Activated gamma-delta T cell treated with anti-CD3 and anti-CD28 coated beads, Interleukin-2, amount 50 U/mL, for 16 hours (primary cell): ENCODE results near the gene RACK1.

Experiments
- DNase-seq: peaks from one replicate; pipeline ENCODE4 v3.0.0-alpha.2; 2020; ENCODE audit warnings: low read depth

The RACK1 gene

GRCh38 chr5:181233801-181234454 is 9.8 kb downstream of the RACK1 start:
- DNase-seq: no peak

GRCh38 chr5:181233088-181233800 is 10.5 kb downstream of the RACK1 start:
- DNase-seq: no peak

GRCh38 chr5:181232593-181232992 is 11.1 kb downstream of the RACK1 start:
- no peak for DNase-seq

GRCh38 chr5:181231432-181231831 is 12.3 kb downstream of the RACK1 start:
- DNase-seq: no peak

GRCh38 chr5:181230551-181230950 is 13.2 kb downstream of the RACK1 start:
- DNase-seq: no peak

- no peak for DNase-seq
Measured at GRCh38 chr5:181229996-181230395, 13.7 kb downstream of the RACK1 start.

- DNase-seq: no peak
Measured at GRCh38 chr5:181224390-181225229, 19.1 kb downstream of the RACK1 start.

GRCh38 chr5:181223729-181224389 is 19.8 kb downstream of the RACK1 start:
- no peak for DNase-seq

- DNase-seq: peak; percentile 98
Measured at GRCh38 chr5:181223058-181223728, 20.5 kb downstream of the RACK1 start, which contains the start of gene TRIM41. TRIM41 (plus strand) TSS chr5:181223281; CDS start chr5:181224000, 719 bp downstream.

- no peak for DNase-seq
Measured at GRCh38 chr5:181222630-181223057, 21.1 kb downstream of the RACK1 start.

GRCh38 chr5:181221792-181222629 is 21.7 kb downstream of the RACK1 start:
- peak; percentile 95 for DNase-seq

GRCh38 chr5:181221105-181221791 is 22.5 kb downstream of the RACK1 start:
- DNase-seq: no peak

- DNase-seq: no peak
Measured at GRCh38 chr5:181220178-181220515, 23.6 kb downstream of the RACK1 start.

GRCh38 chr5:181219262-181220177 is 24.2 kb downstream of the RACK1 start:
- DNase-seq: no peak

GRCh38 chr5:181218795-181219124 is 24.9 kb downstream of the RACK1 start:
- DNase-seq: no peak

GRCh38 chr5:181217803-181218062 is 26.0 kb downstream of the RACK1 start:
- no peak for DNase-seq

- DNase-seq: no peak
Measured at GRCh38 chr5:181217111-181217802, 26.4 kb downstream of the RACK1 start.

GRCh38 chr5:181215997-181216989 is 27.4 kb downstream of the RACK1 start:
- no peak for DNase-seq
